GM12878 (cell line): ENCODE results near the gene AXL. TPM values are rescaled to one million over a fixed set of nuclear protein-coding genes. Genes with fewer than 3 reads are reported as not detected.

Experiments
- ATAC-seq: fragments of 200-7000 bp; cut with Tn5 transposase; 3 replicates; pipeline ENCODE4 v1.9.1; 2020; ENCODE audit warnings: mild to moderate bottlenecking, moderate library complexity
- BruUV-seq: library from RNA; stranded (reverse); fragments of 400-500 nt; replicated peaks from 2 replicates; lab custom pipeline; 2021; lab: Mats Ljungman, UMichigan
- CTCF ChIA-PET: fragments of 300-600 bp; sonication (Branson Sonifier 250); formaldehyde crosslinking; extraction: SDS; loops from one replicate; lab custom pipeline; 2021; ENCODE audit warnings: inconsistent platforms; lab: Yijun Ruan, JAX
- POLR2A ChIA-PET: fragments of 350-600 bp; formaldehyde crosslinking; extraction: SDS; loops from one replicate; lab custom pipeline; 2021; ENCODE audit warnings: inconsistent platforms; lab: Charles Lee
- RAD21 ChIA-PET: fragments of 300-600 bp; sonication (Branson Sonifier 250); formaldehyde crosslinking; loops from one replicate; lab custom pipeline; 2023; ENCODE audit warnings: antibody characterized with exemption; ENCODE audit not compliant: unreplicated experiment; lab: Charles Lee
- SMC1A ChIA-PET: fragments of 300-600 bp; sonication (Branson Sonifier 250); formaldehyde crosslinking; loops from one replicate; lab custom pipeline; 2023; ENCODE audit not compliant: unreplicated experiment, uncharacterized antibody; lab: Charles Lee
- DNase-seq: peaks from one replicate; pipeline ENCODE4 v3.0.0-alpha.2; 2011; ENCODE audit warnings: low read depth, low spot score
- FAIRE-seq: peaks from 3 replicates; lab custom pipeline; 2011; peaks lifted over from hg19 to GRCh38; lab: Jason Lieb, UNC
- H2AFZ ChIP-seq: 2 replicates; pipeline ENCODE4 v1.6.0; 2011; ENCODE audit warnings: low read depth, low read length, control low read depth; ENCODE audit not compliant: control insufficient read depth
- H3K27ac ChIP-seq: 2 replicates; pipeline ENCODE4 v1.5.1; 2011; ENCODE audit warnings: control low read depth; ENCODE audit not compliant: control insufficient read depth, insufficient read depth
- H3K27me3 ChIP-seq, 2 experiments: replicated peaks in 1 of 2; 2 replicates each; pipeline versions ENCODE4 v1.6.0 to v1.6.1; 2011; ENCODE audit warnings: low read length in 1 of 2; ENCODE audit not compliant: control insufficient read depth in 2 of 2, insufficient read depth in 2 of 2
- H3K36me3 ChIP-seq, 2 experiments: 2 replicates each; pipeline ENCODE4 v1.5.1; 2011; ENCODE audit warnings: low read length in 1 of 2; ENCODE audit not compliant: control insufficient read depth in 2 of 2, insufficient read depth in 2 of 2
- H3K4me1 ChIP-seq: 2 replicates; pipeline ENCODE4 v1.6.1; 2011; ENCODE audit warnings: mild to moderate bottlenecking, low read length, moderate library complexity, mixed read lengths; ENCODE audit not compliant: control insufficient read depth, insufficient read depth
- H3K4me2 ChIP-seq: 2 replicates; pipeline ENCODE4 v1.6.0; 2011; ENCODE audit warnings: control low read depth; ENCODE audit not compliant: control insufficient read depth, insufficient read depth
- H3K4me3 ChIP-seq: fragments of 200-600 bp; sonication (generic); 2 replicates; pipeline ENCODE4 v1.5.1; 2016
- H3K79me2 ChIP-seq: 2 replicates; pipeline ENCODE4 v1.6.0; 2011; ENCODE audit warnings: low read length; ENCODE audit not compliant: control insufficient read depth, insufficient read depth
- H3K9ac ChIP-seq: 2 replicates; pipeline ENCODE4 v1.8.0; 2011; ENCODE audit warnings: low read length, control low read depth, mixed read lengths; ENCODE audit not compliant: control insufficient read depth, insufficient read depth
- H3K9me3 ChIP-seq: replicated peaks from 3 replicates; pipeline ENCODE4 v1.5.1; 2011; ENCODE audit warnings: mild to moderate bottlenecking, low read length; ENCODE audit not compliant: control insufficient read depth, insufficient read depth
- H4K20me1 ChIP-seq: 2 replicates; pipeline ENCODE4 v1.6.0; 2011; ENCODE audit not compliant: control insufficient read depth, insufficient read depth
- ATF7 ChIP-seq: fragments of 450-650 bp; IDR thresholded peaks from 2 replicates; pipeline ENCODE4 v1.6.1; 2016; ENCODE audit warnings: low read depth, mild to moderate bottlenecking
- ESRRA ChIP-seq: IDR thresholded peaks from 2 replicates; pipeline ENCODE4 v1.6.1; 2012; ENCODE audit warnings: mild to moderate bottlenecking, low read length, improper control_type of control experiment
- FOS ChIP-seq: IDR thresholded peaks from 3 replicates; pipeline ENCODE4 v1.6.1; 2011; ENCODE audit warnings: borderline replicate concordance; ENCODE audit not compliant: insufficient read length; ENCODE audit errors: extremely low read depth
- NR2C1 ChIP-seq: fragments of 450-650 bp; IDR thresholded peaks from 2 replicates; pipeline ENCODE4 v1.6.1; 2017; ENCODE audit warnings: antibody characterized with exemption, mild to moderate bottlenecking, moderate library complexity
- PML ChIP-seq: IDR thresholded peaks from 2 replicates; pipeline ENCODE4 v1.6.1; 2012; ENCODE audit warnings: low read length, inconsistent platforms
- RB1 ChIP-seq: fragments of 450-650 bp; formaldehyde crosslinking; IDR thresholded peaks from 2 replicates; pipeline ENCODE4 v1.6.1; 2017; ENCODE audit warnings: mild to moderate bottlenecking, borderline replicate concordance
- RFX5 ChIP-seq: IDR thresholded peaks from 2 replicates; pipeline ENCODE4 v1.6.1; 2011; ENCODE audit warnings: low read depth, low read length, improper control_type of control experiment
- SPI1 ChIP-seq: IDR thresholded peaks from 2 replicates; pipeline ENCODE4 v1.6.1; 2011; ENCODE audit warnings: low read depth, mild to moderate bottlenecking, low read length, moderate library complexity, borderline replicate concordance; ENCODE audit not compliant: insufficient read depth
- ZBTB4 ChIP-seq: fragments of 450-650 bp; formaldehyde crosslinking; IDR thresholded peaks from 2 replicates; pipeline ENCODE4 v1.4.0; 2022; ENCODE audit warnings: mild to moderate bottlenecking, moderate library complexity
- WGBS: methylation state at CpG from one replicate; pipeline ENCODE4 v1.1.6; 2016; ENCODE audit warnings: low lambda C conversion rate; ENCODE audit not compliant: insufficient replicate concordance, insufficient coverage; ENCODE audit errors: missing lambda C conversion rate; 5-methylcytosine and 5-hydroxymethylcytosine counted together
- in situ Hi-C: fragments of 300-500 bp; cut with MboI; formaldehyde crosslinking; loops from 9 replicates; pipeline ENCODE4 v1.14.3; 2018; ENCODE audit warnings: mixed read lengths
- intact Hi-C: fragments of 100-400 bp; cut with micrococcal nuclease; formaldehyde crosslinking; loops from one replicate; pipeline ENCODE4 v1.14.2; 2022; ENCODE audit not compliant: unreplicated experiment
- polyA plus RNA-seq, 11 experiments: library from polyadenylated mRNA; depleted of rRNA in 4 of 11; unstranded in 6 of 11; stranded (reverse) in 5 of 11; fragments of >200 nt; fragmentation: Nextera tagmentation in 4 of 11; fragmentation: Illumina TruSeq in 1 of 11; extraction: Ambion mirVana in 4 of 11; extraction: Trizol in 1 of 11; gene quantifications; 1 replicate in 1 of 11; 2 replicates in 10 of 11; pipeline versions ENCODE4 v1.2.1 to v1.2.3, GENCODE V29; 2011 to 2016; ENCODE audit warnings: inconsistent platforms in 2 of 11, missing spikeins in 2 of 11, low read depth in 1 of 11
- total RNA-seq, 4 experiments: library from RNA; depleted of rRNA in 3 of 4; stranded (reverse); fragments of >200 nt in 3 of 4; fragmentation: Illumina TruSeq in 1 of 4; extraction: Trizol in 1 of 4; gene quantifications; 2 replicates each; pipeline versions ENCODE4 v1.2.1 to v1.2.3, GENCODE V29; 2013 to 2021

The AXL gene
- total and polyA plus RNA-seq, 10 of the 15 experiments (the other 5 are each of a cell fraction or from before 2014, with no cell fraction given): under 0.01 to 0.33 (median 0.07) TPM; not detected in 4

GRCh38 chr19:41307090-41307875 is 88.3 kb downstream of the AXL start:
- H3K9ac ChIP-seq: peak overlapping the region; percentile 99
- ATAC-seq: no peak

More at GRCh38 chr19:41307090-41307875, 88.3 kb downstream of the AXL start:
- SMC1A ChIA-PET: interaction anchor here (0.9 to 4.0 kb wide), 5 partner anchors 10 to 103 kb away, joined by 3 to 36 read pairs (median 17); partner anchors contain the start of genes B9D2 and HNRNPUL1
- DNase-seq: no peak
- POLR2A ChIA-PET: interaction anchor here (1.0 to 2.1 kb wide), 4 partner anchors 14 to 103 kb away, joined by 3 to 13 read pairs (median 4); partner anchors contain the start of gene HNRNPUL1
- H2AFZ ChIP-seq: no peak overlapping the region
- in situ Hi-C loops: no loop called here
- peak overlapping the region; percentile 92 for H3K4me2 ChIP-seq
- H3K27me3 ChIP-seq: no peaks in the 10 kb centered on the region
- WGBS: 29% methylated on average over 8 of the region's 8 CpGs
- H3K79me2 ChIP-seq: peaks cover 31% of the 10 kb centered on the region
- CTCF ChIA-PET: interaction anchor here (0.6 to 7.2 kb wide), 17 partner anchors 9 to 142 kb away, joined by 3 to 84 read pairs (median 6); partner anchors contain the start of genes B9D2, DMAC2 and HNRNPUL1
- peak overlapping the region; percentile 97 for H3K27ac ChIP-seq
- H3K9me3 ChIP-seq: no peaks in the 10 kb centered on the region
- H3K36me3 ChIP-seq: peaks cover 26 to 38% of the 10 kb centered on the region in 2 experiments
- no peak overlapping the region for H3K4me3 ChIP-seq
- RAD21 ChIA-PET: interaction anchor here (0.6 to 4.8 kb wide), 9 partner anchors 10 to 136 kb away, joined by 3 to 42 read pairs (median 8); partner anchors contain the start of genes B9D2, ERICH4 and HNRNPUL1
- intact Hi-C loops: no loop called here
- H3K4me1 ChIP-seq: peaks cover 50% of the 10 kb centered on the region
- FAIRE-seq: no peak
- H4K20me1 ChIP-seq: no peaks in the 10 kb centered on the region
- TF ChIP-seq ZBTB4 (CRISPR knock-in tag): no peak
- TF ChIP-seq FOS: no peak
- TF ChIP-seq PML: 0 out of 2 replicates have a peak, but pooled peaks have one; percentile 27
- TF ChIP-seq SPI1: peak; percentile 33; the same call in 1 of the 2 replicates
- no peak for TF ChIP-seq NR2C1
- TF ChIP-seq ESRRA: no peak
- TF ChIP-seq RFX5: no peak
- TF ChIP-seq ATF7: no peak
- no peak for TF ChIP-seq RB1
- TF ChIP-seq, all 136 proteins: peak for 2
- TSS peak; percentile 42 for BruUV-seq
